GM19328 (cell line): ENCODE measurements around the gene TMEM186.
"Not testable (repeated sequence)": the region's sequence is repeated elsewhere in the genome, so short reads cannot be mapped to it uniquely, and the experiment has no call there.

Experiments
- ATAC-seq: cut with Tn5 transposase; IDR thresholded peaks from one replicate; pipeline ENCODE4 v1.9.1; 2021; ENCODE audit warnings: mild to moderate bottlenecking, moderate library complexity; ENCODE audit not compliant: unreplicated experiment

Gene TMEM186

DNA sequence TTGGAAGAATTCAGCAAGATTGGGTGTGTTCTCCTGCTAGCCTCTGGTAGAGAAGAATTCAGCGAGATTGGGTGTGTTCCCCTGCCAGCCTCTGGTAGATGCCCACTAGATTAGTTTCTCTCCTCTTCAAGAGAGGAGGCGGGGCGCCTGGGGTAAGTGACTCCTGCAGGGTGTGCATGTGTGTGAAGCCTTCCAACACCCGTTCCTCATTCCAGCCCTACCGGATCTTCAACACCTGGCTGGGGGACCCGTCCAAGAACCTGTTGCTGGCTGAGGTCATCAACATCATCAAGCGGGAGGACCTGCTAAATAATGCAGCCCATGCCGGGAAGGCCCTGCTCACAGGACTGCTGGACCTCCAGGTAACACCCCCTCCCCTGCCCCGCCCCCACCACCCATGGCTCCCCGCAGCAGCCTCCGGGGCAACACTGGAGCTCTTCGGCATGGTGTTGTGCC is 21.3 kb downstream of the TMEM186 start:
- ATAC-seq: no peak

DNA sequence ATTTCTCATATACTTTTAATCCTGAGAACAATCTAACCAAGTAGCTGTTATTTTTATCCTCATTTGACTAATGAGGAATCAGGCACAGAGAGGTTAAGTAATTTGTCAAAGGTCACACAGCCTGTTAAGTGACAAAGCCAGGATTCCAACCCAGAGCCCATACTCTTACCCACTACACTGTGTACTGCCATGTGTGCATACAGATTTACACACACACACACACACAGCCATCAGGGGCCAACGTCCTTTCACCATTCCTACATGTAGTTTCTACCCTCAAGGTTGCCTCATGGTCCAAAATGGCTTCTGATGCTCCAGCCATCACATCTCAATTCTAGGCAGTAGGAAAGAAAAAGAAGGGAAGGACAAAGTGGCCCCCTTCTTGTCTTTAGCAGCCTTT is 22.1 kb downstream of the TMEM186 start:
- no peak for ATAC-seq

DNA sequence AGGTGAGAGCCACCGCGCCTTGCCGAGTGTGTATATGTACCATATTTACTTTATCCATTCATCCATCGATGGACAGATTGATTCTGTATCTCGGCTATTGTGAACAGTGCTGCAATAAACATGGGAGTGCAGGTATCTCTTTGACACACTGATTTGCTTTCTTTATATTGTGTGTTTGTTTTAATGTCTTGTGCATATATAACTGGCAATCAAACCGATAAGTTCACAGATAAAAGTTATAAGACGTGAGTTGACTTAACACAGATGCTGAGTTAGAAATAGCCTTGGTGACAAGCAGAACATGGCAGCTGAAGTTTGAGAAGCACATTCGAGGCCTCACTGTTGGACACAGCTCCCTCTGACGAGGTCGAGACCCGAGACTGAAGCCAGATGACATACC is 23.2 kb downstream of the TMEM186 start:
- ATAC-seq: no peak

DNA sequence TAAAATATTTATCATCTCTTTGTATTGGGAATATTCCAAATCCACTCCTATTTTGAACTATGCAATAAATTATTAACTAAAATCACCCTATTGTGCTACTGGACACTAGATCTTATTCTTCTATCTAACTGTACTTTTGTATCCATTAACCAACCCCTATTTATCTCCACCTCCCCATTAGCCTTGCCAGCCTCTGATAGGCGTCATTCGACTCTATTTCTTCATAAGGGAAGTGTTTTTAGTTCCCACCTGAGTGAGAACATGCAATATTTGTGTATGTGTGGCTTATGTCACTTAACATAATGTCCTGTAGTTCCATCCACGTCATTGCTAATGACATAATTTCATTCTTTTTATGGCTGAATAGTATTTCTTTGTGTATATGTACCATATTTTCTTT is 23.9 kb downstream of the TMEM186 start:
- no peak for ATAC-seq

DNA sequence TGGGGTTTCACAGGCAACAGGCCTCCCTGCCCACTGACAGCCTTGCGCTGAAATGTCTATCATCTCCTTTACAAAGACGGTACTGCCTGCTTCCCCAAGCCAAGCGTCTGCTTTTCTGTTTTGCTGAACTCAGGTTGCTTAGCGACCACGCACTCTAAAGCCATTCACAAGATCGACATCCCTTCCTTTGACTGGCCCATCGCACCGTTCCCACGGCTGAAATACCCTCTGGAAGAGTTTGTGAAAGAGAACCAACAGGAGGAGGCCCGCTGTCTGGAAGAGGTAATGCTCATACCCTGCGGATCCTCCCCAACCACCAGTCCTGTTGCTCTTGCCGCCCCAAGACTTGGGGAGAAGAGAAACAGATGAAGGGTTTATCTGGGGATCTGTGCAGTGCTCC is 28.7 kb downstream of the TMEM186 start:
- no peak for ATAC-seq

DNA sequence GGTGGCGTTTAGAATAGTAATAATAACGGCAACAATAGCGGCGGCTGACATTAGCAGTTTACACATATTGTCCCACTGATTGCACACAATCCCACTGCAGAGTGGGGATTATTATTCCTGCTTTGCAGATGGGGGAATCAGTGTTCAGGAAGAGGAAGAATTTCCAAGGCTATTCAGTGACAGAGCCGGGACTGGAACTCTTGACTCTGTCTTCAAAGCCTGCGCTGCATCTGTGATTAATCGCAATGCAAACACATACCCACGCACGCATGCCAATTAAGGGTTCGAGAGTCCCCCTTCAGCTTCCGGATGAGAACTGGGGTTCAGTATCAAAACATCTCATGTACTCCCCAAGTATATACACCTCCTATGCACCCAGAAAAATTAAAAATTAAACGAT is 29.2 kb downstream of the TMEM186 start:
- ATAC-seq: no peak

DNA sequence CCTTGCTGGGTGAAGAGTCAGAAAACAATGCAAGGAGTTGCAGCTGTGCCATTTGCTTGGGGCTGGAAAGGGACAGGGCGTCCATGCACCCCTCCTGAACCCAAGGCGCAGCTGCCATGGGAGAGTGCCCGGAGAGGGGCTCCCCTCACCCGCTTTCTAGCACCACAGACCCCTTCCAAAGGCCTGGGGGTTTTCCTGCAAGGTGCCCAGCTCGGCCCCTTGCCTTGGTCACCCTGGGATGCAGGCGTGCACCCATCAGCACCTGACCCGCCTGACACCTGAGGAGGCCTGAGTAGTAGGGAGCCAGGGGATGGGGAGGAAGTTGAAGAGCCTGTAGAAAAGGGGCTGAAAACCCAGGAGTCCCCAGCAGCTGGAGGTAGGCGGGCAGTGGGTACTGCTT is 30.3 kb downstream of the TMEM186 start:
- ATAC-seq: no peak

DNA sequence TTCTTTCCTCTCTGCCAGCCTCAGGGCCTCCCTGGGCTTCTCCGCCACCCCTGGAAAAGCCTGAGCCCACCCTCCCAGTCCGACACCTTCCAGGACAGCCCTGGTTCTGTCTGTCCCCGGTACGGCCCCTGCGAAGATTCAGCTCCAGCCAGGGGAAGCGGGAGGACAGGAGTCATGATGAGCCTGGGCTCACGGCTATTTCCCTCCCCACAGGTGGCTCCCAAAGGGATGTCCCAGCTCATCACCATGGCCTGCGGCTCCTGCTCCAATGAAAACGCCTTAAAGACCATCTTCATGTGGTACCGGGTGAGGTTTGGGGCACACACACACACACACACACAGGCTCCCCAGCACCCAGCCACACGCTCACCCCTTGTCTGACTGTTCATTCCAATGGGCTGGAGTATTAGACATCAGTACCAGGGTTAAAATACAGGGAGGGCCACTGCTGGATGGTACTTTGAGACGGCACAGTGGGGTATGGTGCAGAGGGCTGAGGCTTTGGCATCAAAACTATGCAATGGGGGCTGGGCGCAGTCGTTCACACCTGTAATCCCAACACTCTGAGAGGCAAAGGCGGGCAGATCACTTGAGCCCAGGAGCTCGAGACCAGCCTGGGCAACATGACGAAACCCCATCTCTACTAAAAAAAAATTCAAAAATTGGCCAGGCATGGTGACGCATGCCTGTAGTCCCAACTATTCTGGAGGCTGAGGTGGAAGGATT is 32.8 kb downstream of the TMEM186 start:
- no peak for ATAC-seq

DNA sequence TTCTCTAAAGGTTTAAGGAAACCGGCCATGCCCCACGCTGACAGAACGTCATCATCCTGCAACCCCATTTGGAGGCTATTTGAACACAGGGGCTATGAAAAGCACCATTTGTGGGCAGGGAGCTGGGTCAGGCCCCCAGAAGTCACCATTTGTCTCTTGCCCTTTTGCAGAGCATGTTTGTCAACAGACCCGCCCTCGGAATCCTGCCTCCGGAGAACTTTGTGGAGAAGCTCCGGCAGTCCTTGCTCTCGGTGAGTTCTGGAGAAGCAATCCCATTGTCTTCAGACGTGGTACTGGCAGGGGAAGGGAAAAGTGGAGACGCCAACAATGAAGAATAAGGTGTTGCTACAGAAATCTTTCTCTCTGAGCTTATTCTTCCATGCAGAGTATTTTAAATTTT is 33.5 kb downstream of the TMEM186 start:
- no peak for ATAC-seq

DNA sequence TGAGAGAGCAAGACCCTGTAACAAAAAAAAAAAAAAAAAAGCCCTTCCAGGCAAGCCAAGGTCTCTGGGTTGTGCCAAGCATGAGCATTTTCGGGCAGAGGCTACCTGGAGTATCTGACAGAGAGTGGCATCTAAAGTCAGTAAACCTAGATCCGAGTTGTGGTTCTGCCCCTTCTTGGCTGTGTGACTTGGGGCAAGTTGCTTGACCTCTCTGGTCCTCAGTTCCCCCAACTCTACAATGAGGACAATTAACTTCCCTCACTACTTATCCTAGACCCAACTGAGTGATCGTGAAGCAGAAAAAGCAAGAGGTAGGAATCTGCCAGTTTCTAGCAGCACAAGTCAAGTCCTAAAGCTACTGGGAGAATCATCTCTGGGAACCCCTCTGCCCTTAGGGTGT is 34.4 kb downstream of the TMEM186 start:
- no peak for ATAC-seq

DNA sequence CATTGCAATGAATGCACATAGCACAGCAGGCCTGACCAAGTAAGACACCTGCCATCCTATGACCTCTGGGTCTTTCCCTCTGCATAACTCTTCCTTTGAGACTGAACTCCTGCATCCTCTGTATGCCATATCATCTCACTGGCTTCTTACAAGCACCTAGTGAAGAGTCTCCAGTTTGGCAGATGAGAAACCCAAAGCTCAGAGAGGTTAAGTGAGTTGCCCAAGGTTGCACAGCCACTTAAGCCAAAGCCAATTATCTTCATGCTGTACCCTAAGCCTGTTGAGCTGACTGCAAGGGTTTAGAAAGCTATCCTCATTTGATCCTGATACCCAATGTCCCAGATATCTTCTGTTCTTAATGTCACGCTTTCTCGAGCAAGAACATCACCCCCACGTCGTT is 35.2 kb downstream of the TMEM186 start:
- no peak for ATAC-seq

DNA sequence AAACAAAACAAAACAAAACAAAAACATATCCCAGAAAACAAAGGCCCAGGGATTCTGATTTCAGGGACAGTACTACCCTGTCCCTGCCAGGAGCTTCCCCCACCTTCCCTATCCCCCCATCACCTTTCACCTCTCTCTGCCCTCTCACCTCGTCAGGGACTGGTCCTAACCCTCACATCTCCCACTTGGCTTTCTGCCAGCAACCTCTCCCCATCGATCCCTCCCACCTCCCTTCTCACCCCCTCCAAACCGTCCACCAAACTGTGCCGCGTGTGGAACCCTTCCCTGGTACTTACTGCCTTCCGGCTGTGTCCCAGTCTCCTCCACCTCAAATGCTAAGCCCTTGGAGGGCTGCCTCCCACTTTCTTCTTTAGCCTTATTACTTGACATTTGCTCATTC is 36.4 kb downstream of the TMEM186 start:
- ATAC-seq: no peak

DNA sequence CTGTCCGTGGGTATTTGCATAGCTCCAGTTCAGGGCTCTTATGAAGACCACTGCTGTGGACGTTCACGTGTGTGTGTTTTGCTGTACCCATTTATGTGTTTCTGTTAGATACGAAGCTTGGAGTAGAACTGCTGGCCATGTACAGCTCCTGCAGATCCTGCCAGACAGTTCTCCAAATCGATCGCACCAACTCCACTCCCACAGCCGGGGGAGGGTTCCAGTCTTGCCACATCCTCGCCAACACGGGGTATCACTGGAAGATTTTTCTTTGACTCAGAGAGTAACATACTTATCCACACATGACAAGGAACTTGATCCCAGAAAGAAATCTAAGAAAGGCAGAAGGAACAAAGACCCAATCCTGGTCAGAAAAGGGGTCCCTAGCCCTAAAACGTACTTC is 37.4 kb downstream of the TMEM186 start:
- ATAC-seq: no peak

DNA sequence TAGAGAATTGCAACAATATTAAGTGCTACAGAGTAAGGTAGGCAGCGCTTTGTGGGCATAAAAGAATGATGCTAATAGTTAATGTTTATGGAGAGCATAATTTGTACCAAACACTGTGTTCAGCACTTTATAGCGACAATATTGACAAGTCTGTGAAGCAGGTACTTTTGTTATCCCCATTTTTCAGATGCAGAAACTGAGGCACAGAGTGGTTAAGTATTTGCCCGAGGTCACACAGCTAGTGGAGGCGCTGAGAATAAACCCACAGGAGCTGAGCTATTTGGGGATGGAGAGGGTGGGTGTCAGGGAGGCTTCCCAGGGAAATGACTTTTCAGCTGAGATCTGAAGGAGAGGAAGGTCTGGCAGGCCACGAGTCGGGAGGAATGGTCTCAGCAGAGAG is 39.4 kb downstream of the TMEM186 start:
- no peak for ATAC-seq

DNA sequence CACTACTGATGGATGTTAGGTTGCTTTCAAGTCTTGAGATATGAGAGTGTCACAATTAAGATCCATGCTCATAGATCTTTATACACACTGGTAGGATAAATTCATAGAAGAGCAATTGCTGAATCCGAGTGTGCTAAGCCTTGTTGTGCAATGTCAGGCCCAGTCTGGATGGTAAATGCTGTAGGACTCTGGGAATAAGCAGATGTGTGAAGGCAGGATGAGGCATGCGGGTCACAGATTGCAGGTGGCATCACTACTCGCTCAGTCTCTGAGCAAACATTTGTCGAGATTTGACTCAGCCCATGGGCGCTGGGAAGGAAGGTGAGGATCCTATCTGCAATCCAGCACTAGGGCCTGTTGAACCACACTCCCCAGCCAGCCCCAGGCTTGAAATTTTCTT is 40.7 kb downstream of the TMEM186 start:
- ATAC-seq: no peak

DNA sequence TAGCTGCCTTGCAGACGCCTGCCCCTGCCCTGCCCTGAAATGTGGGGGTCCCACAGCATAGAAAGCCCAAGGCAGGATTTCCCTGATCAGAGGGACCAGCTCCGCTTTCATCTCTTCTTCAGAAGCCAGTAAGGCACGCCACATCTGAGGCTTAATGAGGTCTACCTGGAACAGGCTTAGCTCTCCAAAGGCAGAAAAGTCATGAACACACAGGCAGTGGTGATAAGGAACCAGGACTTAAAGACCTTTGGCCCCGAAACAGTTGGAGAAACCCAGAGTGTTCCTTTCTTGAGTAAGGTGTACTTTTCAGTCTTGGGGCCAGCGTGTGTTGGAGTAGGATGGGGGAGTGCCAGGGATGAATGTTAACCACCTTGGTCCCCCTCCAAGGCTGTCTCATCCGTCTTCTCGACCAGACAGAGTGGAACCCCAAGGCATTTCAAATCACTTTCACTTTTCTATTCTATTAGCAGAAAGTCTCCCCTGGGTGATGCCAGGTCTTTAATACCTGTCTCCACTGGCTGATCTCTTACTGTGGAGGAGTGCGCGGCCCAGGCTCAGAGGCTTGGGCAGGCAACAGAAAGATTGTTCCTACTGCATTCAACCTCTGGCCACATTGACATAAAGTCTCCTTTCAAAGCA is 43.9 kb downstream of the TMEM186 start:
- no peak for ATAC-seq

DNA sequence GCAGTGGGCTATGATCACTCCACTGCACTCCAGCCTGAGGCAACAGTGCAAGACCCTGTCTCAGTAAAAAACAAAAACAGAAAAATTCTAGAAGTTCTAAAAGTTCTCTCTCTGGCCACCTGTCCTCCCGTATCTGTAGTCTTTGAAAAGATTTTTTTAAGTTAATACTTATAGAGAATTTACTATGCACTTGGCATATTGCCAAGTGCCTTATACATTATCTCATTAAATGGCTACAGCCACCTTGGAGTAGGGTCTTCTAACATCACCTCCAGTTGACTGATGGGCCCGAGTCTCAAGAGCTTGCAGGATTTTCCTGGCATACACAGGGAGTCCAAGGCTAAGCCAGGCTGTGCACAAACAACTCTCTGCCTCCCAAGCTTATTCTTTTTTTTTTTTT is 44.7 kb downstream of the TMEM186 start:
- no peak for ATAC-seq

DNA sequence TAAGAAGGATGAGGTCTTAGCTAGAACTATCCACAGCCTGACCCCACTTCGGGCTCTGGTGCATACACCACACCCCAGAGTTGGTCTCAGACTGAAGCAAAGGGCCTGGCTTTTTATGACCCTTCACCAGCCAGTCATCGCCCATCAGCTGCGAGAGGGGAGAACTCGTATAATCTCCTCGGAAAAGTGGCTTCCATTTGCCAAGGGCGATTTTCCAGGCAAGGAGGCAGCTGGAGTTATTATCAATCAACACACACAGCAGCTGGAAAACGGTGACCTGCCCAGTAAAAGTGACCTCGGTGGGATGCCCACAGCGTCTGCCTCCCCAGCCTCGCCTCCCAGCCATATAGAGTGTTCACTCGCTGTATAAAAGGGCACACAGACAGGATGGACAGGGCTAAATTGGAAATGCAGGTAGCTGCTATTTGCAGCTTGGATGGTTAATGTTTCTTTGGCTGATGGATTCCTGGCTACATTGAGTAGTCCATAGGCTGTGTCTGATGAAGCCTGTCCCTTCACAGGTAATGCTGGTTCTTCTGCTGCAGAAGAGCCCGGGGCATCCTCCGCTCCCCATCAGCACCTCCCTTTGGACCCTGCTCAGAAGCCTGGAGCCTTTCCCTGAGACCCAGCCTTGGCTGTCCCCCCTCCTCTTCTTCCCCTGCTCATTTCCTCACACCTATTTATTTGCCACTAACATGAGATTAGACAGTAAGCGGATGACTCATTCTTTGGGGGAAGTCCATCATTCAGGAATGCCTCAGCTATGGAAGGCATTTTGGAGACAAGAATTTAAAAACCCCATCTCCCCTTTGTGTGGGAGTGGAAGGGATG is 45.7 kb downstream of the TMEM186 start:
- no peak for ATAC-seq

DNA sequence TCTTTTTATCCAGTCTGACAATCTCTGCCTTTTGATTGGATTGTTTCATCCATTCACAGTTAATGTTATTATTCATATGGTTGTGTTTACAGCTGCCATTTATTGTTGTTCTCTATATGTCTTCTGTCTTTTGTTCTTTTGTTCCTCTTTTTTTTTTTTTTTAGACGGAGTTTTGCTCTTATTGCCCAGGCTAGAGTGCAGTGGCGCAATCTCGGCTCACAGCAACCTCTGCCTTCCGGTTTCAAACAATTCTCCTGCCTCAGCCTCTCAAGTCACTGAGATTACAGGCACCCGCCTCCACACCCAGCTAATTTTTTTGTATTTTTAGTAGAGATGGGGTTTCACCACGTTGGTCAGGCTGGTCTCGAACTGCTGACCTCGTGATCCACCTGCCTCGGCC is 48.5 kb downstream of the TMEM186 start:
- ATAC-seq: not testable (repeated sequence)
